ENCODE measurements around the gene CADM1.
A peak's percentile ranks its signal among the peaks of the same experiment; 100 is the strongest.

The CADM1 gene

DNA sequence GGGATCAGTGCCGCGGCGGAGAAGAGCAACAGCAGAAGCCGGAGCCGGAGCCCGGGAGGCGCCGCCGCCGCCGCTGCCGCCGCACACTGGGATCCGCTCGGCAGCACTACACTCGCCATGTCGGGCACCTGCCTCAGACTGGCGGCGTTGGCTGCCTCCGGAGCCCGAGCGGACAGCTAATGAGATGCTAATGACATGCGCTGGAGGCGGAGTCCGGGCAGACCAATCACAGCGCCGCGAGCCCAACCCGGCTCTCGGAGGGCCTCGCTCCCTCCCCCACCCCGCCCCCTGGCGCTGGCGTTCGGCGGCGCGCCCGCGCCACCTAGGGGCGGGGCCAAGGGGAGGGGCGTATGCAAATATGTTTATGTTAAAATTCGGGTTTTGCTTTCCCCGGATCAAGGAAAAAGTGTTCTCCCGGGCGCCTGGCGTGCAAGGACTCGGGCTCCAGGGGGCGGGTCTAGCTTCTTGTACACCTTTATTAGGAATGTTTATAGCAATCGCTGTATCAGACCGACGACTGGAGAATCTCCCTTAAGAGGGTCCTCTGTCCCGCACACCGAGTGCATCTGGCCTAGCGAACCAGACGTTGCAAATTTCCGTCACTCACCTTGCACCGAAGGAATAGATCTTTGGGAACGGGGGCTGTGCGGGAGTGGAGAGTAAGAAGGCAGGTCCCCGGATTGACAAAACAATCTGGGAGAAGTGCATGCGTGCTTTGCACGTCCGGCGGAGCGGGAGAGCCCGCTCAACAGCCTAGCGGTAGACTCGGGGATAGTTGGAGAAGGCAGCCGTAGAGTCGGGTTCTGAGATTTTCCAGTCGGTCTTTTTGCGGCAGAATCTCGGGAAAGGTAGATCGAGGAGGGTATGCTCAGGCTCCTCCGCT is at the start of gene CADM1:
Gene CADM1 (minus strand): TSS at position 140 of the 883 bp plus-strand sequence.
- Histone ChIP-seq H3K9me3 (ENCODE audit: control insufficient read depth, low read length) (no peaks in the 10 kb centered on the region), H3K36me3 (ENCODE audit: control insufficient read depth, insufficient read depth, low read length) (no peaks in the 10 kb centered on the region), H3K27me3 (ENCODE audit: control insufficient read depth, insufficient read depth, low read length) (peaks cover 27% of the 10 kb centered on the region), H3K4me3 (ENCODE audit: low read length) (peak within 1 kb of the TSS; percentile 62), H3K4me1 (ENCODE audit: control insufficient read depth, insufficient read depth, low read length) (peaks cover 14% of the 10 kb centered on the region), H3K9ac (ENCODE audit: low read length) (peak within 1 kb of the TSS; percentile 59)

DNA sequence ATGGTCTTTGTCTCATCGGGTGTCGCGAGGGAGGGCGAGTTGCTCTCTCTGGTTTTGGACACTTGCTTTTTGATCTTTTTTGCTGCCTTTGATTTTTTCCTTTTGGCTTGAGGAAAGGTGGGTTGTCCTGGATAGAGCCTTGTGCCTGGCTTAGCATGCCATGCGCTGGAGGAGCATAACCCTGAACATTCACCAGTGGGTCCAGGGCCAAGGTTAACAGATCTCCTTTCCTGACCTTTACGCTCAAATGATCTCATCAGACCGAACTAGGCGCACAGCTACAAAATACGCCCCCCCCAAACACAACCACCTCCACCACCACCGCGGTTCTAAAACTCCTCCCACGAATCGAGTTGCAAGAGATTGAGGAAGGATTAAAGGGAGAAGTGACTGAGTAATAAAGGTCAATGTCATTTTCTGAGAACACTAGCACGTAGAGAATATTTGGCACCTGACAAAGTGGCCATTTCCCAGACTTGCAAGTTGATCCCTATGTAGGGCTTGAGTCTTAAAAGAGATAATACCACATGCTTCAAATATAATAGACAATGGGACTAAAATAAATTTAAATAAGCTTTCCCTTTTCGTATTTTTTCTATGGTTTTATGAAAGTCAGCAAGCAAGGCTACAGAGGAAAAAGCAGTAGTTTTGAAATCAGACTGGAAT is 48.7 kb upstream of the CADM1 start:
- no peak overlapping the region for H3K9ac ChIP-seq (ENCODE audit: low read length)
- no peaks in the 10 kb centered on the region for H3K36me3 ChIP-seq (ENCODE audit: control insufficient read depth, insufficient read depth, low read length)
- H3K27me3 ChIP-seq (ENCODE audit: control insufficient read depth, insufficient read depth, low read length): no peaks in the 10 kb centered on the region
- H3K4me3 ChIP-seq (ENCODE audit: low read length): no peak overlapping the region
- H3K4me1 ChIP-seq (ENCODE audit: control insufficient read depth, insufficient read depth, low read length): peaks cover 18% of the 10 kb centered on the region
- H3K9me3 ChIP-seq (ENCODE audit: control insufficient read depth, low read length): no peaks in the 10 kb centered on the region

DNA sequence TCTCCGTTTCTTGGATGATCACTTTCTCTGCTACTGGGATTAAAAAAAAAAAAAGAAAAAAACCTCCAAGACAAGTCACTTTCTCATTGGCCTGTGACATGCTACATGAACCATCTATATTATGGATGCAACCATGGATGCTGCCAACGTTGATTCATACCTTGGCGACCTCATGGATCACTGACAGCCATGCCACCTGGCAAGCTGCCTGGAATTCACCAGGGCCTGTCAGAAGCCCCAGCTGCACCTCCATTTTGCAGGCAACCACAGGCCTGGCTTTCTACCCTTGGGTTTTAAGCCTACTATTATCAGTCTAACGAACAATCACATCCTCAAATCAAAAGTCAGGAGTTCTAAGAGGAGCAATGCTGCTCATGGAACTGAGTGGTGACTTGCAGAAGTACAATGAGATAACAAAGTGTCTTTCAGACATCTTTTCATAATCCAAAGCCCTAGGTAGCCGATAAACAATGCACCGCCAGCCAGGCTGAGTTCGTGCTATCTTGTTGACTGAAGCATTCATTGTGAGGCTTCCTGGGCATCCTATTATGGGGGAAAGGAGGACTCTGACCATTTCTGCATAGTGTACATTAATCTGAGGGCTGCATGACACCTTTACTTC is 48.0 kb upstream of the CADM1 start:
- no peaks in the 10 kb centered on the region for H3K27me3 ChIP-seq (ENCODE audit: control insufficient read depth, insufficient read depth, low read length)
- H3K4me1 ChIP-seq (ENCODE audit: control insufficient read depth, insufficient read depth, low read length): peaks cover 18% of the 10 kb centered on the region
- no peak overlapping the region for H3K4me3 ChIP-seq (ENCODE audit: low read length)
- H3K9ac ChIP-seq (ENCODE audit: low read length): no peak overlapping the region
- H3K9me3 ChIP-seq (ENCODE audit: control insufficient read depth, low read length): no peaks in the 10 kb centered on the region
- H3K36me3 ChIP-seq (ENCODE audit: control insufficient read depth, insufficient read depth, low read length): no peaks in the 10 kb centered on the region

DNA sequence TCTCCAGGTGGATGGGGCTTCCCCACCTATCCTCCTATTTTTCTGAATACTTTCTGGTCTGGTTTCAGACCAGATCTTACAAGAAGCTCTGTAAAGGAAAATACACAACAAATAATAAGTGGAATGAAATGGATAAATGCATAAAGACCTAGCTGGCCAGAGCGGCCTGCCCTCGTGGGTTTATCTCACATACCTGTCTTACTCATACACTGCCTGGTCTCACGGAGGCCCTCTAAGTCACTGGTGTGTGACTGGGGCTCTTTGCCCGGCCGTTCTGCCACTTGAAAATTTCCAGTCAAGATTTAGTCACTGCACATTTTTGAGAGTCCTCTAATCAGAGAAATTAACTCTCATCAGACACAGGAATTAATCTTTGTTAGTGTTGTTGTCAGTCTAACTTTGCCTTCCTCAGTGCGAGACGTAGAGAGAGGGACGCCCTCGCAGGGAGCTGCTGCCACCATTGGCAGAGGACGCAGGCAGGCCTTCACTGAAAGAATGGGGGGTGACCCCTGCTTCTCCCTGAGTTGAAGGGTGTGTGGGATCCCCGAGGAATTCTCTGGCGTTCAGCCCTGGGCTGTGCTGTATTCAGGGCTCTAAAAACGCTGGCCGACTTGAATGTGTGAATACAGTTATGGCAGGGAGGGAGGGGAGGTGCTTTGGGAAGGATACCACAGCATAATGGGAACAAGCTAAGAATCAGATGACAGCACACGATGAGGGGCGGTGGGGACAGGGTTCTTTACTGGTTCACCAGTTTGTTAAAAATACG is 46.3 kb upstream of the CADM1 start:
- Histone ChIP-seq H3K4me1 (ENCODE audit: control insufficient read depth, insufficient read depth, low read length) (peaks cover 18% of the 10 kb centered on the region), H3K4me3 (ENCODE audit: low read length) (no peak overlapping the region), H3K27me3 (ENCODE audit: control insufficient read depth, insufficient read depth, low read length) (no peaks in the 10 kb centered on the region), H3K36me3 (ENCODE audit: control insufficient read depth, insufficient read depth, low read length) (no peaks in the 10 kb centered on the region), H3K9ac (ENCODE audit: low read length) (no peak overlapping the region), H3K9me3 (ENCODE audit: control insufficient read depth, low read length) (no peaks in the 10 kb centered on the region)

DNA sequence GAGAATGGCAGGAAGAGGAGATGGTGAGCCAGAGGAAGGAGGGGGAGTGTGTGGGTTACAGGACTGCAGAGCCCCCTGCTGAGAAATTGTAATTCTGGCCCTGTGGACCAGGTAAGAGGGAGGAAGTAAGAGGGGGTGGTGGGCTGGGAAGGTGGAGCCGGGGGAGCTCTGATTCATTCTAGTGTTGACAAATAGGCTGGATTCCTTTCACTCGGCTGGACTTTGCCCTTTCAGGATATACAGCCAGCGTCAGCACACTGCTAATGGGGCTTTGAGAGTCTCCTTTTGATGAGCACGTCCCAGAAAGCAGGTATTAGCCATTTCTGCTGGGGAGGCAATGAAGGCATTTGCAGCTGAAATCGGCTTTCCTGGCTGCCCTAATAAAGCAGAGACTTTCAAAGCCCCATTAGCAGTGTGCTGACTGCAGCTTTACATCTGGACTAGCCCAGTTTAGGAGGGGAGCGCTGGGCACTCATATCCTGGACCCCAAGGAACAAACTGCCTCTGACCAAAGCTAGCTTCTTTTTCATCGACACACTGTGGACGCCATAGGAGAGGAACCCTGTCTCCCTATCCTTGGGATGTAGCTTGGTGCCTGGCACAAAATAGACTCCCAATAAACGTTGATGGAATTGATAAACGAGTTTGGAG is 44.8 kb upstream of the CADM1 start:
- Histone ChIP-seq H3K4me3 (ENCODE audit: low read length) (no peak overlapping the region), H3K36me3 (ENCODE audit: control insufficient read depth, insufficient read depth, low read length) (no peaks in the 10 kb centered on the region), H3K27me3 (ENCODE audit: control insufficient read depth, insufficient read depth, low read length) (no peaks in the 10 kb centered on the region), H3K4me1 (ENCODE audit: control insufficient read depth, insufficient read depth, low read length) (peaks cover 18% of the 10 kb centered on the region), H3K9ac (ENCODE audit: low read length) (no peak overlapping the region), H3K9me3 (ENCODE audit: control insufficient read depth, low read length) (no peaks in the 10 kb centered on the region)

DNA sequence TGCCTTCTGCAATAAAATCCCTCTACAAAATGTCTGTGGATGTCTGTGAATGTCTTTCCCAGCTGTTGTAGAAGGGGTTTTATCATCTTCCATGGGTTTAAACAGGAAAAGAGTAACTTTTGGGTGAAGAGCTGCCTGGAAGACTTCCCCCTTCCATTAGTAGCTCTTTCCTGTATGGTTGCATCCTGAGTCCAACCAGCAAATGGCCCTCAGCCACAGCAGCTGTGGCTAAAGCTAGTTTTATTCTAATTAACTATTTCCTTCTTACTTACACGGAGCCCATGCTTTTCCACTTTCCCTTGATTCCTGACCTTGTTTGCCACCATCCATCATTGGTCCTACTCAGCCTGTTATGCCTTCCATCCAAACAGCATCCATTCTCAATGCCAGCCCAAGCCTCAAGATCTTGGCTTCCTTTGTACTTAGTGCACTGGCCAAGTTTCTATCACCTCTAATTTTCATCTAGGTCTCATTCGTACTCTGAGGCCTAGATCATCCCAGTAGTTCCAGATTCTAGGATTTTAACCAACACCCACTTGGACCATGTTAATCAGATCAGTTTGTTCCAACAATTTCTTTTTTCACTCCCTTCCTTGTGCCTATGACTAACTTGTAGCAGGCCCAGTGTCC is 41.5 kb upstream of the CADM1 start:
- Histone ChIP-seq H3K9me3 (ENCODE audit: control insufficient read depth, low read length) (no peaks in the 10 kb centered on the region), H3K36me3 (ENCODE audit: control insufficient read depth, insufficient read depth, low read length) (no peaks in the 10 kb centered on the region), H3K27me3 (ENCODE audit: control insufficient read depth, insufficient read depth, low read length) (no peaks in the 10 kb centered on the region), H3K4me3 (ENCODE audit: low read length) (no peak overlapping the region), H3K4me1 (ENCODE audit: control insufficient read depth, insufficient read depth, low read length) (peaks cover 18% of the 10 kb centered on the region), H3K9ac (ENCODE audit: low read length) (no peak overlapping the region)

DNA sequence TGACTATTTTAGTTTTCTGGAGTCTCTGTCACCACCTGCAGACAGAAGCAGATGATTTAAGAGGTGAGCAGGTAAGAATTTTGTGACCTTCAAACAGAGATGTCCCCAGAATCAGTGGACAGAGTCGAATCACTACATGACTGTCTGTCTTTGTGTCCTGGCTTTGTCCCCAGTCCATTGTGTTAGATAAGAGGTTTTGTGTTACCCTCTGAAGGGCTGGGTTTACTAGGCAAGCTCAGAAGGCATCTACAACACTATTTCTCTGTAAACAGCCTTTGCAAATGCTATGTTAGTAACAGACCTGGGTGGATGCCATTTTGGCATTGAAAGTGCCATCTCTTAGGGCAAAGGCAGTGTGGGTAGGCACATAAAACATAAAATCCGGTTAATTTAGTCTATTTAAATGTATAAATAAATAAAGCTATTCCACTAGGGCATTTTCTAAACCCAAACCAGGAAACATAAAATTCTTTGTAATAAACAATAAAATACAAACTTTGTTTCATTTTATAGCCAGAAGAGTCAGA is 40.3 kb upstream of the CADM1 start:
- H3K36me3 ChIP-seq (ENCODE audit: control insufficient read depth, insufficient read depth, low read length): no peaks in the 10 kb centered on the region
- H3K9ac ChIP-seq (ENCODE audit: low read length): no peak overlapping the region
- H3K4me3 ChIP-seq (ENCODE audit: low read length): no peak overlapping the region

DNA sequence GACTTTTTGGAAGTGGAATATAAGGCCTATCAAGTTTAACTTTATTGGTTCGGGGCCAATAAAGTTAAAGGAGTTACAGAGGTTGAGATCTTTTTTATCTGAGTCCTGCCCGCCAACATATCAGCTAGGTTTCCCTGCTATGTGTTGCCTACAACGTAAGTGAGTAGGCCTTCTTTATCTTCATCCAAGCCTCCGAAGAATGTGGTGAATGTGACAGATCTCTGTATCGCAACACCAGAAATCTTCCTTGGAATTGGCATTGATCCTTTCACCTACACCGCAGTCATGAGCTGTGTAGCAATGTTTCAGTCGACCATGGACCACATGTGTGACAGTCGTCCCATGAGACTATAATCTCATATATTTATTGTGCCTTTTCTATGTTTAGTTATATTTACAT is 37.3 kb upstream of the CADM1 start:
- no peaks in the 10 kb centered on the region for H3K36me3 ChIP-seq (ENCODE audit: control insufficient read depth, insufficient read depth, low read length)
- H3K9ac ChIP-seq (ENCODE audit: low read length): no peak overlapping the region
- no peaks in the 10 kb centered on the region for H3K9me3 ChIP-seq (ENCODE audit: control insufficient read depth, low read length)
- no peak overlapping the region for H3K4me3 ChIP-seq (ENCODE audit: low read length)
- no peaks in the 10 kb centered on the region for H3K27me3 ChIP-seq (ENCODE audit: control insufficient read depth, insufficient read depth, low read length)
- no peaks in the 10 kb centered on the region for H3K4me1 ChIP-seq (ENCODE audit: control insufficient read depth, insufficient read depth, low read length)

More for the DNA sequence above, 40.3 kb upstream of the CADM1 start:
- Histone ChIP-seq H3K9me3 (ENCODE audit: control insufficient read depth, low read length) (no peaks in the 10 kb centered on the region), H3K4me1 (ENCODE audit: control insufficient read depth, insufficient read depth, low read length) (peaks cover 15% of the 10 kb centered on the region), H3K27me3 (ENCODE audit: control insufficient read depth, insufficient read depth, low read length) (no peaks in the 10 kb centered on the region)

DNA sequence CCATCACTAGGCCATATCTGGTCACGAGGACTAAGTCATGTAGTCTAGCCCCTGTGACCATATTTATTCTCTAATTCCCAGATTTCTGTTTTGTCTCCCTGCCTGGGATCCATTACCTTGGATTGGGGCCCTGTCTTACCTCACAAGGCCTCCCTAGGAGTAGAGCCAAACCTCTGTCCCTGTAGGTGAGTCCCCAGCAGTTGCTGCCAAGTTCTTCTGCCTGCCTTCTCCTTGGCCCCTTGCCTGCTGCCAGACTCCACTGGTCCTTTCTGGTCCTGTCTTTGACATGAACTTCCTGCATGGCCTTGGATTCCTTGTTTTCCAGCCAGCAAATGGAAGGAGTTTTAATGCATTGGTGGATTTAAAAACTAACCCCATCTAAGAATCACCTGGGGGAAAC is 35.6 kb upstream of the CADM1 start:
- H3K36me3 ChIP-seq (ENCODE audit: control insufficient read depth, insufficient read depth, low read length): no peaks in the 10 kb centered on the region
- no peaks in the 10 kb centered on the region for H3K4me1 ChIP-seq (ENCODE audit: control insufficient read depth, insufficient read depth, low read length)
- peaks cover 3% of the 10 kb centered on the region for H3K27me3 ChIP-seq (ENCODE audit: control insufficient read depth, insufficient read depth, low read length)
- no peak overlapping the region for H3K4me3 ChIP-seq (ENCODE audit: low read length)
- no peak overlapping the region for H3K9ac ChIP-seq (ENCODE audit: low read length)
- H3K9me3 ChIP-seq (ENCODE audit: control insufficient read depth, low read length): no peaks in the 10 kb centered on the region

DNA sequence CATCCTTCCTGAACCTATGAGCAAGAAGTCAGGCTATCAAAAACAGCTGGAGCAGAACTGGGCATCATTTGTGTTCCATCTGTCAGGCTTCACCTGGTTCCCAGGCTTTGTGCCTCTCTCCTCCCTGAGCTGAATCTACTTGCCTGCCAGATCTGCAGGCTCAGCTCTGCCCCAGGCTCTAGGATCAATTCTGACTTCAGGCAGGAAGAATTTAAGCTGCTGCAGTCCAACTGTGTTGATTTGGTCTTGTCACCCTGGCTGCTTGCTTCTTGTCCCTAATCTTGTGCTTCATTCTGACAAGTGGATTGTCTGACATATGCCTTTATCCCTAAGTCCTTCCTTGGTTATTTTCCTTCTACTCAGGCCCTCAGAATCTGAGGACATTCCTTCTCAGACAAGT is 31.6 kb upstream of the CADM1 start:
- Histone ChIP-seq H3K36me3 (ENCODE audit: control insufficient read depth, insufficient read depth, low read length) (no peaks in the 10 kb centered on the region), H3K9ac (ENCODE audit: low read length) (no peak overlapping the region), H3K4me3 (ENCODE audit: low read length) (no peak overlapping the region), H3K9me3 (ENCODE audit: control insufficient read depth, low read length) (no peaks in the 10 kb centered on the region), H3K4me1 (ENCODE audit: control insufficient read depth, insufficient read depth, low read length) (no peaks in the 10 kb centered on the region), H3K27me3 (ENCODE audit: control insufficient read depth, insufficient read depth, low read length) (peaks cover 3% of the 10 kb centered on the region)

DNA sequence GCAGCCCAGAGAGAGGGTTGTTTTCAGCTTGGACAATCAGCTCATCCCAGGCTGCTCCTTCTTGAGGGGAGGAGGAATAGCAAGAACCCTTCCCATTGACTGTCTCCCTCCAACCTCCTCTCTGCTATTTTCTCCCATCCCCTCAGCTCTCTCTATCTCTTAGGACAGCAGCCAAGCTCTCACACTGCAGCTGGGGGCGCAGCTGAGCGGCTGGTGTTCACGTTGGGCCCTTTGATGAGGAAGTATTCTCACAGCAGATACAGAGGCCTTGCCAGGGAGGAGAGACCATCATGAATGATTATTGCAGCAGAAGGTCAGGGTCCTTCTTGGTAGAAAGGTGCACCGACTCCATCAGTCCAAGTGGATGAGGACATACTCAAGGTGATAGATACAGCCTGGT is 26.5 kb upstream of the CADM1 start:
- Histone ChIP-seq H3K4me1 (ENCODE audit: control insufficient read depth, insufficient read depth, low read length) (no peaks in the 10 kb centered on the region), H3K36me3 (ENCODE audit: control insufficient read depth, insufficient read depth, low read length) (no peaks in the 10 kb centered on the region), H3K27me3 (ENCODE audit: control insufficient read depth, insufficient read depth, low read length) (peaks cover 1% of the 10 kb centered on the region), H3K4me3 (ENCODE audit: low read length) (no peak overlapping the region), H3K9ac (ENCODE audit: low read length) (no peak overlapping the region), H3K9me3 (ENCODE audit: control insufficient read depth, low read length) (no peaks in the 10 kb centered on the region)
